Measurements from ENCODE around the gene DHDDS.

DNA sequence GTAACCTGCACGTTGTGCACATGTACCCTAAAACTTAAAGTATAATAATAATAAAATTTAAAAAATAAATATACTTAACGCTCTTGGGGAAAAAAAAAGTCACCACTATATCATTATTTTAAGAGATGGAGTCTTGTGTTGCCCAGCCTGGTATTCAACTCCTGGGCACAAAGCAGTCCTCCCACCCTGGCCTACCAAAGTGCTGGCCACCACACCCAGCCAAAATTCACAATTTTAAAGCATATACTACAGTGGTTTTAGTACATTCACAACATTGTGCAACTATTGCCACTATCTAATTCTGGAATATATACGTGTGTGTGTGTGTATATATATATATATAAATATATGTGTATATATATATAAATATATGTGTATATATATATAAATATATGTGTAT, 46.0 kb downstream of the DHDDS start:
- TF ChIP-seq, protein P1, sequence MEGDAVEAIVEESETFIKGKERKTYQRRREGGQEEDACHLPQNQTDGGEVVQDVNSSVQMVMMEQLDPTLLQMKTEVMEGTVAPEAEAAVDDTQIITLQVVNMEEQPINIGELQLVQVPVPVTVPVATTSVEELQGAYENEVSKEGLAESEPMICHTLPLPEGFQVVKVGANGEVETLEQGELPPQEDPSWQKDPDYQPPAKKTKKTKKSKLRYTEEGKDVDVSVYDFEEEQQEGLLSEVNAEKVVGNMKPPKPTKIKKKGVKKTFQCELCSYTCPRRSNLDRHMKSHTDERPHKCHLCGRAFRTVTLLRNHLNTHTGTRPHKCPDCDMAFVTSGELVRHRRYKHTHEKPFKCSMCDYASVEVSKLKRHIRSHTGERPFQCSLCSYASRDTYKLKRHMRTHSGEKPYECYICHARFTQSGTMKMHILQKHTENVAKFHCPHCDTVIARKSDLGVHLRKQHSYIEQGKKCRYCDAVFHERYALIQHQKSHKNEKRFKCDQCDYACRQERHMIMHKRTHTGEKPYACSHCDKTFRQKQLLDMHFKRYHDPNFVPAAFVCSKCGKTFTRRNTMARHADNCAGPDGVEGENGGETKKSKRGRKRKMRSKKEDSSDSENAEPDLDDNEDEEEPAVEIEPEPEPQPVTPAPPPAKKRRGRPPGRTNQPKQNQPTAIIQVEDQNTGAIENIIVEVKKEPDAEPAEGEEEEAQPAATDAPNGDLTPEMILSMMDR (IDR thresholded peaks at IDR 0.05; ENCODE audit: low read depth, low read length), result no peak
- TF ChIP-seq, protein P2, sequence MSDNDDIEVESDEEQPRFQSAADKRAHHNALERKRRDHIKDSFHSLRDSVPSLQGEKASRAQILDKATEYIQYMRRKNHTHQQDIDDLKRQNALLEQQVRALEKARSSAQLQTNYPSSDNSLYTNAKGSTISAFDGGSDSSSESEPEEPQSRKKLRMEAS (IDR thresholded peaks at IDR 0.05; ENCODE audit: low read depth, low read length), result no peak

Data from NB4 (cell line).